ENCODE results near the gene EYA2. TPM values are rescaled to one million over a fixed set of nuclear protein-coding genes. Genes with fewer than 3 reads are reported as not detected.

EYA2 gene
- total RNA-seq, 4 donors from 2014 or later = 0.60 to 4.0 (median 0.99) TPM

DNA sequence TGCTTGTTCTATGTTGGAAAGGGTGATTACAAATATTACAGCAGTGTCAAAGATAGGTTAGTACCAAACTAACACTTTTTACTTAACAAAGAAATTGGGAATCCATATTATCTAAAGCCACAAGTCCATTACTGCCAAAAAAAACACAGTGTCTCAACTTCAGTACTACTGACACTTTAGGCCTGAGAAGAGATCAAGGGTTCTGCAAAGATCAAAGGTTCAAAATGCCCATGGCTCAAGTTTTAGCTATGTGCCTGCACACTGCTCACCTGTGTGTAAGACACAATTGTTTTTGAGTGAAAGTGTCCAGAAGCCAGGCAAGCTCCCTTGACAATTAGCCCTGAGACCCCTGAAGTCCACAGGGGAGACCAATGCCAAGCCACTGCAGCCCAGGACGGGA, 329.3 kb downstream of the EYA2 start:
- no peak for DNase-seq
- in situ Hi-C loops (cut with MboI; ENCODE audit: low sequenced_read_pairs in 4 of 4) (no loop called here), intact Hi-C loops (cut with DNase I; ENCODE audit: low total_unique reads) (no loop called here)
- Histone ChIP-seq H3K9me3 (no peaks in the 10 kb centered on the region), H3K36me3 (peaks cover 0 to 91% of the 10 kb centered on the region in 2 donors), H3K27me3 (no peaks in the 10 kb centered on the region), H3K27ac (no peak overlapping the region), H3K4me1 (no peaks in the 10 kb centered on the region), H3K4me3 (no peak overlapping the region)
- ATAC-seq = no peak
- TF ChIP-seq, protein P1, sequence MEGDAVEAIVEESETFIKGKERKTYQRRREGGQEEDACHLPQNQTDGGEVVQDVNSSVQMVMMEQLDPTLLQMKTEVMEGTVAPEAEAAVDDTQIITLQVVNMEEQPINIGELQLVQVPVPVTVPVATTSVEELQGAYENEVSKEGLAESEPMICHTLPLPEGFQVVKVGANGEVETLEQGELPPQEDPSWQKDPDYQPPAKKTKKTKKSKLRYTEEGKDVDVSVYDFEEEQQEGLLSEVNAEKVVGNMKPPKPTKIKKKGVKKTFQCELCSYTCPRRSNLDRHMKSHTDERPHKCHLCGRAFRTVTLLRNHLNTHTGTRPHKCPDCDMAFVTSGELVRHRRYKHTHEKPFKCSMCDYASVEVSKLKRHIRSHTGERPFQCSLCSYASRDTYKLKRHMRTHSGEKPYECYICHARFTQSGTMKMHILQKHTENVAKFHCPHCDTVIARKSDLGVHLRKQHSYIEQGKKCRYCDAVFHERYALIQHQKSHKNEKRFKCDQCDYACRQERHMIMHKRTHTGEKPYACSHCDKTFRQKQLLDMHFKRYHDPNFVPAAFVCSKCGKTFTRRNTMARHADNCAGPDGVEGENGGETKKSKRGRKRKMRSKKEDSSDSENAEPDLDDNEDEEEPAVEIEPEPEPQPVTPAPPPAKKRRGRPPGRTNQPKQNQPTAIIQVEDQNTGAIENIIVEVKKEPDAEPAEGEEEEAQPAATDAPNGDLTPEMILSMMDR (IDR thresholded peaks at IDR 0.05 in 4 of 5, conservative IDR thresholded peaks at IDR 0.05 in 1 of 5) = no peak
- TF ChIP-seq POLR2A (IDR thresholded peaks at IDR 0.05) = no peak

DNA sequence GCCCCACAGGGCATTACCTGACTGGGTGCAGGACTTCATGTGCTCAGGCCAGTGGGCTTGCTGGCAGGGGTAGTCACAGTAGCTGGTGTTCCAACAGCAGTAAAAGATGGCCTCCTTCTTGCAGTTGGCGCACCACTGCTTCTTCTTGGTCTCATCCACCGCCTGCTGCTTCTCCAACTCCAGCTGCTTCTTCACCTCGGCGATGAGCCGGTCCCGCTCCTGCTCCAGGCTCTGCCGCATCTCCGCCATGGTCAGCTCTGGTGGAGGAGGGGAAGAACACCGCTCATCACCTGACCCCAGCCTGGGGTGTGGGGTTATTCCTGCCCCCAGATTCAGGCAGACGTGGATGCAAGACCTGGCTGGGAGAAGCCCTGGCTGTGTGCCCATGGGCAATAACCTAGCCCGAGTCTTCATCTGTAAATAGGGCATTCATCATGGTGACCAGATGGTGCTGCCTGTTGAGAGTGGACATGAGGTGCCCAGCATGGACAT, 329.7 kb downstream of the EYA2 start:
- no peak overlapping the region for H3K4me3 ChIP-seq
- TF ChIP-seq, protein P1 (IDR thresholded peaks at IDR 0.05 in 4 of 5, conservative IDR thresholded peaks at IDR 0.05 in 1 of 5) = no peak
- no peak for TF ChIP-seq POLR2A (IDR thresholded peaks at IDR 0.05)
- no peaks in the 10 kb centered on the region for H3K27me3 ChIP-seq
- no peak for DNase-seq
- in situ Hi-C loops (cut with MboI; ENCODE audit: low sequenced_read_pairs in 4 of 4) (no loop called here), intact Hi-C loops (cut with DNase I; ENCODE audit: low total_unique reads) (no loop called here)
- no peak for ATAC-seq
- no peak overlapping the region for H3K27ac ChIP-seq
- H3K9me3 ChIP-seq = no peaks in the 10 kb centered on the region
- no peaks in the 10 kb centered on the region for H3K4me1 ChIP-seq
- peaks cover 0 to 93% of the 10 kb centered on the region in 2 donors for H3K36me3 ChIP-seq

DNA sequence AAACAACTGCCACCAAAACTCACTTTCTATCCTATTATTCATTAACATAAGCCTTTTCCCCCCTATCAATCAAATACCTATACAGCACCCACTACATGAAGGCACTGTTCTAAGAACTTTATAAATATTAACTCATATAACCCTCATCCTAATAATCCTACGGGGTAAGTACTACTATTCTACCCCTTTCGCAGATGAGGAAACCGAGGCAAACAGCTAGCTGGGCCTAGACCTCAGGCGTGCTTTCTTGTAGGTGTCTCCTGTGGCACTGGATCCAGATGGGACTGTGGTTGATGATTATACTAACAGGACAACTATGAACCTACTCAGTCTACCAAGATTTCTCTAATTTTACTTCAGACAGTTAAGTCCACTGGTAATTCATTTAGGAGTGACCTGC, 330.2 kb downstream of the EYA2 start:
- no peaks in the 10 kb centered on the region for H3K9me3 ChIP-seq
- no peaks in the 10 kb centered on the region for H3K27me3 ChIP-seq
- in situ Hi-C loops (cut with MboI; ENCODE audit: low sequenced_read_pairs in 4 of 4) = no loop called here
- H3K4me1 ChIP-seq = no peaks in the 10 kb centered on the region
- no peak overlapping the region for H3K27ac ChIP-seq
- H3K4me3 ChIP-seq = no peak overlapping the region
- ATAC-seq = no peak
- intact Hi-C loops (cut with DNase I; ENCODE audit: low total_unique reads) = no loop called here
- peaks cover 0 to 93% of the 10 kb centered on the region in 2 donors for H3K36me3 ChIP-seq
- DNase-seq = no peak
- no peak for TF ChIP-seq POLR2A (IDR thresholded peaks at IDR 0.05)
- TF ChIP-seq, protein P1 (IDR thresholded peaks at IDR 0.05 in 4 of 5, conservative IDR thresholded peaks at IDR 0.05 in 1 of 5) = no peak

DNA sequence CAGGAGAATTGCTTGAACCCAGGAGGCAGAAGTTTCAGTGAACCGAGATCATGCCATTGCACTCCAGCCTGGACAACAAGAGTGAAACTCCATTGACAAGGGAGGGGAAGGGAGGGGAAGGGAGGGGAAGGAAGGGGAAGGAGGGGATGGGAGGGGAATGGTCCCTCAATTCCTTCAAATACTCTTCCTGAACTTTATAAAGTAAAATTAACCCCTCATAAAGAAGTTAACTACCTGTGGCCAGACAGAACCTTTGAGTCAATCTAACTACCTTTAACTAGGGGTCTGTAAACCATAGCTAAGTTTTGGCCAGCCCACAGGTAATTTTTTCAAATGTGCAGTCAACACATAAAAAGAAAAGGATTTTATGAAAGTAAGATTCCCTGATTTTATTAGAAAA, 330.8 kb downstream of the EYA2 start:
- no peak overlapping the region for H3K4me3 ChIP-seq
- no peaks in the 10 kb centered on the region for H3K9me3 ChIP-seq
- in situ Hi-C loops (cut with MboI; ENCODE audit: low sequenced_read_pairs in 4 of 4) (no loop called here), intact Hi-C loops (cut with DNase I; ENCODE audit: low total_unique reads) (no loop called here)
- no peaks in the 10 kb centered on the region for H3K4me1 ChIP-seq
- no peak overlapping the region for H3K27ac ChIP-seq
- no peak for ATAC-seq
- H3K27me3 ChIP-seq = no peaks in the 10 kb centered on the region
- no peak for TF ChIP-seq POLR2A (IDR thresholded peaks at IDR 0.05)
- TF ChIP-seq, protein P1 (IDR thresholded peaks at IDR 0.05 in 4 of 5, conservative IDR thresholded peaks at IDR 0.05 in 1 of 5) = no peak
- peaks cover 0 to 87% of the 10 kb centered on the region in 2 donors for H3K36me3 ChIP-seq
- no peak for DNase-seq

DNA sequence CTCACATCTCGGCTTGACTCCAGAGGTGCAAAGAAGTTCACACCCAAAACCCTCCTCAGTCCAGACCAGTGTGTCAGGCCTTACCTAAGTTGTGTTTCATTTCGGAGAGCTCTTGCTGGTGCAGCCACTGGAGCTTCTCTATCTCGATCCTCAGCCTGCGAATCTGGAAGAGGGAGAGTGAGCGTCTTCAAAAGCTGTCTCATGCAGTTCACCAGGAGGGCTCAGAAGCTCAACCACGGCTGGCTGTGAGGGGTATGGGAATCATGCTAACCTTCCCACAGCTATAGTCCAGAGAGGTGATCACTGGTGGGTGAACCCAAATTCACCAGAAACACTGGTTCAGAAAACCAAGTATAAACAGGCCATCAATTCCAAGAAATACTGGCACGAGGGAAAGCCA, 332.5 kb downstream of the EYA2 start:
- in situ Hi-C loops (cut with MboI; ENCODE audit: low sequenced_read_pairs in 4 of 4) = no loop called here
- no peak for TF ChIP-seq POLR2A (IDR thresholded peaks at IDR 0.05)
- TF ChIP-seq, protein P1 (IDR thresholded peaks at IDR 0.05 in 4 of 5, conservative IDR thresholded peaks at IDR 0.05 in 1 of 5) = no peak

More for the DNA sequence above, 332.5 kb downstream of the EYA2 start:
- H3K4me3 ChIP-seq = no peak overlapping the region
- peaks cover 0 to 78% of the 10 kb centered on the region in 2 donors for H3K36me3 ChIP-seq
- H3K9me3 ChIP-seq = no peaks in the 10 kb centered on the region
- H3K4me1 ChIP-seq = no peaks in the 10 kb centered on the region
- DNase-seq (no peak), ATAC-seq (no peak)
- H3K27me3 ChIP-seq = no peaks in the 10 kb centered on the region
- intact Hi-C loops (cut with DNase I; ENCODE audit: low total_unique reads) = no loop called here
- H3K27ac ChIP-seq = no peak overlapping the region
